Measurements from ENCODE around the gene ELP2. TPM values are rescaled to one million over a fixed set of nuclear protein-coding genes. Genes with fewer than 3 reads are reported as not detected.
"Not testable (repeated sequence)": the region's sequence is repeated elsewhere in the genome, so short reads cannot be mapped to it uniquely, and the experiment has no call there.

ELP2 gene
- total RNA-seq, 2 donors from 2014 or later, result 78.3 to 95.8 TPM

DNA sequence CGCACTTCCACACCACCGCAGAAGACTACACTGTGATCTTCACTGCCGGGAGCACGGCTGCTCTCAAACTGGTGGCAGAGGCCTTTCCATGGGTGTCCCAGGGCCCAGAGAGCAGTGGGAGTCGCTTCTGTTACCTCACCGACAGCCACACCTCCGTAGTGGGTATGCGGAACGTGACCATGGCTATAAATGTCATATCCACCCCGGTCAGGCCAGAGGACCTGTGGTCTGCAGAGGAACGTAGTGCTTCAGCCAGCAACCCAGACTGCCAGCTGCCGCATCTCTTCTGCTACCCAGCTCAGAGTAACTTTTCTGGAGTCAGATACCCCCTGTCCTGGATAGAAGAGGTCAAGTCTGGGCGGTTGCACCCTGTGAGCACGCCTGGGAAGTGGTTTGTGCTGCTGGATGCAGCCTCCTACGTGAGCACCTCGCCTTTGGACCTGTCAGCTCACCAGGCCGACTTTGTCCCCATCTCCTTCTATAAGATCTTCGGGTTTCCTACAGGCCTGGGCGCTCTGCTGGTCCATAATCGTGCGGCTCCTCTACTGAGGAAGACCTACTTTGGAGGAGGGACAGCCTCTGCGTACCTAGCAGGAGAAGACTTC lies 70.1 kb downstream of the ELP2 start:
- H3K27ac Mint-ChIP-seq, result no peak overlapping the region
- no peaks in the 10 kb centered on the region for H3K9me3 Mint-ChIP-seq
- no peaks in the 10 kb centered on the region for H3K4me1 Mint-ChIP-seq
- no peak for ATAC-seq (replicated peaks)
- H3K4me3 Mint-ChIP-seq, result no peak overlapping the region
- no peaks in the 10 kb centered on the region for H3K27me3 Mint-ChIP-seq
- no peaks in the 10 kb centered on the region for H3K36me3 Mint-ChIP-seq (ENCODE audit: low read depth)

DNA sequence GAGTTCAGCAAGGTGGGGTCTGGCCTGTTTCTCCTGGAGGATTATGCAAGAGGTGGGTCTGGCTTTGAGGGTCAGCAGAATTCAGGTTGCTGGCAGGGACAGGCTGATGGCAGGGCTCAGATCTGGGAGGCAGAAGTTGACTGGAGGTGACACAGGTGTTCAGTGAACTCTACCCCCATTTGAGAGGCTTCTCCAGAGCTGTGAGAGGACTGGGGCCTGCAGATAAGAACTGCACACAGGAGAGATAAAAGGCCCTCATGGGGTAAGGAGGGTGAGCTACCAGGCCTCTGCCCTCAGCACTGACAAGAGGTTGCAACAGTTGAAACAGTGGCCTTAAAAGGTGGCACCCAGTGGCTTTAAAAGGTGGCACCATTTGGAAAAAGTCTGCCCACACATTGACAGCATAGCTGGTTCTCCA lies 70.7 kb downstream of the ELP2 start:
- Mint-ChIP-seq H3K4me3 (no peak overlapping the region), H3K27me3 (no peaks in the 10 kb centered on the region), H3K4me1 (no peaks in the 10 kb centered on the region), H3K36me3 (ENCODE audit: low read depth) (no peaks in the 10 kb centered on the region), H3K9me3 (no peaks in the 10 kb centered on the region), H3K27ac (no peak overlapping the region)
- no peak for ATAC-seq (replicated peaks)

DNA sequence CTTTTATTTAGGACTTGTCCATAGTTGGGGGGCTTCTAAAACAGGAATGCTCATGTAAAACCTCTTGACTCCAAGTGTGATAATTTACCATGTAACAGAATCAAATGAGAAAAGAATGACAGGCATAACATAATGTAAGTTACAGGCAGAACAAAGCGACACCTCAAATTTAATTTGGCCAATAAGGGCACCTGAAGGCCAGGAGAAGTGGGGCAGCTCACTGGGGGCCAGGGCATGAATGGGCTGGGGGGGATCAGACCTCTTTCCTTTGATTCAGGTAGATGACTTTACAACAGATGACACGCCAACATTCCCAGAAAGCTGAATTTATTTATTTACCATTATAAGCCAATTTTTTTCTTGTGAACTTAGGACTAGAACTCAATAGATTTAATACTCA lies 72.1 kb downstream of the ELP2 start:
- no peaks in the 10 kb centered on the region for H3K4me1 Mint-ChIP-seq
- H3K4me3 Mint-ChIP-seq, result no peak overlapping the region
- no peak overlapping the region for H3K27ac Mint-ChIP-seq
- H3K27me3 Mint-ChIP-seq, result no peaks in the 10 kb centered on the region
- no peaks in the 10 kb centered on the region for H3K9me3 Mint-ChIP-seq
- no peak for ATAC-seq (replicated peaks)
- H3K36me3 Mint-ChIP-seq (ENCODE audit: low read depth), result no peaks in the 10 kb centered on the region

DNA sequence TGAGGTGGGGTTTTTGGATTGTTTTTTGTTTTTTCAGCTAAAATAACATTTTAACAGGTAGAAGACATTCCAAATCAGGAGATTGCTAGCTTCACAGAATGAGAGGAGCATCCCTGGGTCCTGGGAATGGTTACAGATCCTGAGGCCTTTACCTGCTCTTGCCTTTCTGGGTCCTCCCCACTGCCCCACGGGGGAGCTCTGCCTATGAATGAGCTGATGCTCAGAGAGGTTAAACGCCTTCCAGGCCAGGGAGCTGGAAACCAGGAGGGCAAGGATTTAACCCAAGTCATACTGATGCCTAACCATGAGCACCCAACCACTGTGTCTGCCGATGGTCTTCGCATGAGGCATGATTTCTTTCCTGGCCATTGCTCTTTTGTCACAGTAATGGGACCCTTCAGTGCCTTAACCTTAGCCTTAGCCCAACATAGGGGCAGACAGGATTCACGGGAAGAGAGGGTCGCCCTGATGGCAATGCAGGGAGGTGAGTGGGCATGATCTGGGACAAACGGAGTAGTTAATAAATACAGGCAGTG lies 73.7 kb downstream of the ELP2 start:
- no peak for ATAC-seq (replicated peaks)
- Mint-ChIP-seq H3K36me3 (ENCODE audit: low read depth) (no peaks in the 10 kb centered on the region), H3K27me3 (no peaks in the 10 kb centered on the region), H3K4me3 (no peak overlapping the region), H3K9me3 (no peaks in the 10 kb centered on the region), H3K27ac (no peak overlapping the region), H3K4me1 (no peaks in the 10 kb centered on the region)

DNA sequence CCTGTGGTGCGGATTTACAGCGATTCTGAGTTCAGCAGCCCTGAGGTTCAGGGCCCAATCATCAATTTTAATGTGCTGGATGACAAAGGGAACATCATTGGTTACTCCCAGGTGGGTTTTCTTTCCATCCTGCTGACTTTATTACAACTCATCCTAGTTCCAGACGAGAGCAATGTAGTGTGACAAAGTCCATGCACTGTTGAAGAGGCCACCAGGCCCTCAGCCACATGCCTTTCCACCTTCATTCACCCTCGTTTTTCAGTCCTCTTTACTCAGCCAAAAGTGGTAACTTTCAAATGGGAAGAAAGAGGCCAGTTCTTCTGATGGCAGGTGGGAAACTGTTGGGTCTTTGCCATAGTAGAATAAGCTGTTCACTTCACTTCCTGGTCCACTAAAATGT lies 75.5 kb downstream of the ELP2 start:
- Mint-ChIP-seq H3K9me3 (no peaks in the 10 kb centered on the region), H3K4me1 (no peaks in the 10 kb centered on the region), H3K36me3 (ENCODE audit: low read depth) (no peaks in the 10 kb centered on the region), H3K27me3 (no peaks in the 10 kb centered on the region), H3K27ac (no peak overlapping the region), H3K4me3 (no peak overlapping the region)
- ATAC-seq (replicated peaks), result no peak

DNA sequence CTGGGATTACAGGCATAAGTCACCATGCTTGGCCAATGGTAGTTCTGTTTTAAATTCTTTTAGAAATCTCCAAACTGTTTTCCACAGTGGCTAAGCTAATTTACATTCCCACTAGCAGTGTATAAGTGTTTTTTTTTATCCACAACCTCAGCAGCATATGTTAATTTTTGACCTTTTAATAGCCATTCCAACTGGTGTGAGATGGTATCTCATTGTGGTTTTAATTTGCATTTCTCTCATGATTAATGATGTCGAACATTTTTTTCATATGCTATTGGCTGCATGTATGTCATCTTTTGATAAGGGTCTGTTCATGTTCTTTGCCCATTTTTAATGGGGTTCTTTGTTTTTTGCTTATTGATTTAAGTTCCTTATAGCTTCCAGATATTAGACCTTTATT lies 77.6 kb downstream of the ELP2 start:
- H3K4me1 Mint-ChIP-seq, result no peaks in the 10 kb centered on the region
- no peak for ATAC-seq (replicated peaks)
- H3K36me3 Mint-ChIP-seq (ENCODE audit: low read depth), result no peaks in the 10 kb centered on the region
- no peaks in the 10 kb centered on the region for H3K9me3 Mint-ChIP-seq
- no peaks in the 10 kb centered on the region for H3K27me3 Mint-ChIP-seq
- no peak overlapping the region for H3K27ac Mint-ChIP-seq
- no peak overlapping the region for H3K4me3 Mint-ChIP-seq

DNA sequence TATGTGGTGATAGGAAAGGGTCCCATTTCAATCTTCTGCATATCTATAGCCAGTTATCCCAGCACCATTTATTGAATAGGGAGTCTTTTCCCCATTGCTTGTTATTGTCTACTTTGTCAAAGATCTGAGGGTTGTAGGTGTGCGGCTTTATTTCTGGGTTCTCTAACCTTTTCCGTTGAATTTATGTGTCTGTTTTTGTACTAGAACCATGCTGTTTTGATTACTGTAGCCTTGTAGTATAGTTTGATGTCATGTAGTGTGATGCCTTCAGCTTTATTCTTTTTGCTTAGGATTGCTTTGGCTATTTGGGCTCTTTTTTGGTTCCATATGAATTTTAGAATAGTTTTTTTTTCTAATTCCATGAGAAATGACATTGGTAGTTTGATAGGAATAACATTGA lies 78.3 kb downstream of the ELP2 start:
- not testable (repeated sequence) for ATAC-seq (replicated peaks); H3K4me1 Mint-ChIP-seq; H3K27me3 Mint-ChIP-seq; H3K4me3 Mint-ChIP-seq; H3K9me3 Mint-ChIP-seq; H3K36me3 Mint-ChIP-seq (ENCODE audit: low read depth); H3K27ac Mint-ChIP-seq

DNA sequence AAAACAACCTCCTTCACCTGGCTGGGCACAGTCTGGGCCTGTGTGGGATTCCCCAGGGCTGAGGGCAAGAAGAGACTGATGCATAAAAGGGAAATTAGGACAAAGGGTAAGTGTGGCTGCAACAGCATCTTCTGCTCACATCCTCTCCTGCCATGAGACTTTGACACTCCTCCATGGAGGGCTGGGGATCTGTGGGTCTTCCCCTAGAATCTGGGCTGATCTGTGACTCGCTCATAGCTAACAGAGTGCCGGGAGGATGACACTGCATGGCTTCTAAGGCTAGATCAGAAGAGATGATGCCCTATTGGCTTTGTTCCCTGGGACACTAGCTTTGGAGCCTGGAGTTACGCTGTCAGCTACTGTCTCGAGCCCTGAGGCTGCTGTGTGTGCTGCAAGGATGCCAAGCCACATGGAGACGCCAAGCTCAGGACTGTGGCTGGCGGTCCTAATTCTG lies 81.9 kb downstream of the ELP2 start:
- H3K36me3 Mint-ChIP-seq (ENCODE audit: low read depth), result no peaks in the 10 kb centered on the region
- no peak overlapping the region for H3K4me3 Mint-ChIP-seq
- no peaks in the 10 kb centered on the region for H3K27me3 Mint-ChIP-seq
- no peak for ATAC-seq (replicated peaks)
- H3K4me1 Mint-ChIP-seq, result no peaks in the 10 kb centered on the region
- no peak overlapping the region for H3K27ac Mint-ChIP-seq
- H3K9me3 Mint-ChIP-seq, result no peaks in the 10 kb centered on the region

DNA sequence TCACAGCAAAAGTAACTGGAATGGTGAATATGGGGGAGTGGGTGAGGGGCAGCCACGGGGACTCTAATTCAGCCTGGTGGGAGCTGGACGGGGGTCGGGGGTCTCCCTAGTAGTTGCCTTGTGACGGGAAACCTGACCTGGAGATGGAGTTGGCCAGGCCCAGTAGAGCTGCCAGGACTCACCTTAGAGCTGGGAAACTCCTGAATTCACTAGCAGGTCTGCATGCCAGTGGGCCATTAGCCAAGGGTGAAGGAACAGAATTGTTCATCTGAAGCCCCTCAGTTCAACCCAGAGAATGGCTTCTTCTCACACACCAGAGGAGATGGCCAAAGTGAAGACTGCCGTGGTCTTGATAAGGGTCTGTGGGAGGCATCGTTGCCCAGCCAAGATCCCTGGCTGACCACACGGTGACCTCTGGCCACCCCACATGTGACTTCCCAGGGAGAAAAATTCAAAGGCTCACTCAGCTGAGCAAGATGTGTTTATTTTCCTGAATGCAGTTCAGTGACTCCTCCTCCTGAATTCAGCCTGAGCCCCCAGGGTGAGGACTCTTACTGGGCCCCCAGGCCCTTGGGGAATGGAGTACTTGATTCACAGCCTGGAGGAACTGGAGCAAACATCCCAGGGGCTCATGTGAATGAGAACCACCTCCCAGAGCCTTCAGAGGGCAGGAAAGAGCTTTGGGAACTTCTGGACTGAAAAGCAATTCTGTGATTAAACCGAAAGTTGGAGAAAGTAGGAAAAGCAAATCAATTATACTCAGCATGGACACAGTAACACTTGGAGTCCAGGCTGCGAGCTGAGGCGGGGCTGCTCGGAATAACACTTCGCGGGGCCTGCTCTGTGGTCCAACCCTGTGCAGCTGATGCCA lies 82.8 kb downstream of the ELP2 start:
- Mint-ChIP-seq H3K27me3 (no peaks in the 10 kb centered on the region), H3K27ac (no peak overlapping the region), H3K4me1 (no peaks in the 10 kb centered on the region), H3K4me3 (no peak overlapping the region), H3K36me3 (ENCODE audit: low read depth) (no peaks in the 10 kb centered on the region), H3K9me3 (no peaks in the 10 kb centered on the region)
- ATAC-seq (replicated peaks), result no peak

DNA sequence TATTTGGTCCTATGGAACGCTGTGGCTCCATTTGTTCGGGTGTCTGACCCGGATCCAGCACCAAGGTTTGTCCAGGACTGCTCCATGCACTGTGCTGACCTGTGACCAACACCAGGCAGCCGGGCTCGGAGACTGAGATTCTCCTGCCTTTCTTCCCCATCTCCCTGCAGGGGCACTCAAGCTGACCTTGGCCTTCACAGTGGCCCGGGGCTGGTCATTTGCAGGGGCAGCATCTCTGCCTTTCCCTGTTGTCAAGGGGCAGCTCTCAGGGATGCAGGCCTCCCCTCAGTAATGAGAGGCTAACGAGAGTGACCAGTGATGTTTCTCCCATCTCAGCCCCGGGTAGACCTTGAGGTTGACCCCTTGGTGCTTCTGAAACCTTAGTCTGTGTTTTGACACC lies 85.1 kb downstream of the ELP2 start:
- Mint-ChIP-seq H3K4me1 (no peaks in the 10 kb centered on the region), H3K9me3 (no peaks in the 10 kb centered on the region), H3K27me3 (no peaks in the 10 kb centered on the region), H3K4me3 (no peak overlapping the region), H3K36me3 (ENCODE audit: low read depth) (no peaks in the 10 kb centered on the region), H3K27ac (no peak overlapping the region)
- ATAC-seq (replicated peaks), result no peak

DNA sequence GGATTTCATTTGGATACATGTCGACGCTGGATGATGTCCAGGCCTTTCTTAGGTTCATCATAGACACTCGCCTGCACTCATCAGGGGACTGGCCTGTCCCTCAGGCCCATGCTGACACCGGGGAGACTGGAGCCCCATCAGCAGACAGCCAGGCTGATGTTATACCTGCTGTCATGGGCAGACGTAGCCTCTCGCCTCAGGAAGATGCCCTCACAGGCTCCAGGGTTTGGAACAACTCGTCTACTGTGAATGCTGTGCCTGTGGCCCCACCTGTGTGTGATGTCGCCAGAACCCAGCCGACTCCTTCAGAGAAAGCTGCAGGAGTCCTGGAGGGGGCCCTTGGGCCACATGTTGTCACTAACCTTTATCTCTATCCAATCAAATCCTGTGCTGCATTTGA lies 85.9 kb downstream of the ELP2 start:
- no peak overlapping the region for H3K27ac Mint-ChIP-seq
- H3K4me1 Mint-ChIP-seq, result no peaks in the 10 kb centered on the region
- H3K9me3 Mint-ChIP-seq, result no peaks in the 10 kb centered on the region
- H3K27me3 Mint-ChIP-seq, result no peaks in the 10 kb centered on the region
- ATAC-seq (replicated peaks), result no peak
- no peak overlapping the region for H3K4me3 Mint-ChIP-seq
- no peaks in the 10 kb centered on the region for H3K36me3 Mint-ChIP-seq (ENCODE audit: low read depth)

DNA sequence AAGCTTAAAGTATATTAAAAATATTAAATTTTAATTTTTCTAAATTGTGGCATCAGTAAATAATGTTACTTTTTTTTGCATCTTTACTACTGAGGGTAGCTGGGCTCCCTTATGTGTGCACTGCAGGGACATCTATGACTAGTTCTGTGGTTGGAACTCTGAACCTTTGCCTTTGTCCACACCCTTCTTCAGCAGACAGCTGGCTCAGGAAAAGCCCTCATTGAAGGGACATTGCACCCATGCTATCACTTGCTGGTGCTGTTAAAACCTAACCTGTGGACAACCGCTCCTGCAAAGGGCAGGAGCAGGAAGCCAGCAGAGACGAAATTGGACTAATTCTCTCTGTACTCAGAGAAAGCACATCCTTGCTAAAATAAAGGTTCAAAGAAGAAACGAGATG lies 87.6 kb downstream of the ELP2 start:
- Mint-ChIP-seq H3K36me3 (ENCODE audit: low read depth) (no peaks in the 10 kb centered on the region), H3K4me1 (no peaks in the 10 kb centered on the region), H3K4me3 (no peak overlapping the region), H3K9me3 (no peaks in the 10 kb centered on the region), H3K27me3 (no peaks in the 10 kb centered on the region), H3K27ac (no peak overlapping the region)
- no peak for ATAC-seq (replicated peaks)

DNA sequence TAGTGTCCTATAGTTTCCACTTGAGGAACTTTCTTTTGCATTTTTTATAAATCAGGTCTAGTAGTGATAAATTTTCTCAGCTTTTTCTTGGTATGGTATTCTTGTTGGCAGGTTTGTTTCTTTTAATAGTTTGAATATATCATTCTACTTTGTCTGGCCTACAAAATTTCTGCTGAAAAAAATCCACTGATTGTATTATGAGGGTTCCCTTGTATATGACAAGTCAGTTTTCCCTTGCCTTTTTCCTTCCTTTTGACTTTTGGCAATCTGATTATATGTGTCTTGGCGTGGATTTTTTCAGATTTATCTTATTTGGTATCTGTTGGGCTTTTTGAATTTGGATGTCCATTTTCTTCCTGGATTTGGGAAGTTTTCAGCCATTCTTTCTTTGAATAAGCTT lies 99.5 kb downstream of the ELP2 start:
- ATAC-seq (replicated peaks), result no peak
- peaks cover 7% of the 10 kb centered on the region for H3K9me3 Mint-ChIP-seq
- no peaks in the 10 kb centered on the region for H3K4me1 Mint-ChIP-seq
- H3K27ac Mint-ChIP-seq, result no peak overlapping the region
- H3K4me3 Mint-ChIP-seq, result no peak overlapping the region
- no peaks in the 10 kb centered on the region for H3K36me3 Mint-ChIP-seq (ENCODE audit: low read depth)
- H3K27me3 Mint-ChIP-seq, result peaks cover 8% of the 10 kb centered on the region
